Skeletal muscle tissue (tissue), 4 donors: ENCODE results near the gene TRIM59. TPM values are rescaled to one million over a fixed set of nuclear protein-coding genes. Genes with fewer than 3 reads are reported as not detected.

Source experiments
- H3K27ac ChIP-seq: one replicate; pipeline ENCODE4 v1.7.0; 2013; ENCODE audit warnings: mild to moderate bottlenecking, low read depth, low read length, inconsistent platforms
- H3K27me3 ChIP-seq, 3 donors: one replicate each; pipeline ENCODE4 v1.7.0; 2013; ENCODE audit warnings: low read length in 3 of 3; ENCODE audit not compliant: control insufficient read depth in 3 of 3, insufficient read depth in 3 of 3
- H3K36me3 ChIP-seq, 3 donors: one replicate each; pipeline ENCODE4 v1.7.0; 2013; ENCODE audit warnings: low read length in 3 of 3; ENCODE audit not compliant: control insufficient read depth in 3 of 3, insufficient read depth in 3 of 3
- H3K4me1 ChIP-seq, 3 donors: one replicate each; pipeline ENCODE4 v1.7.0; 2013; ENCODE audit warnings: low read length in 3 of 3, mild to moderate bottlenecking in 3 of 3; ENCODE audit not compliant: control insufficient read depth in 3 of 3, insufficient read depth in 3 of 3
- H3K4me3 ChIP-seq, 3 donors: one replicate each; pipeline ENCODE4 v1.7.0; 2013; ENCODE audit warnings: low read length in 3 of 3
- H3K9ac ChIP-seq, 3 donors: one replicate each; pipeline ENCODE4 v1.7.0; 2013; ENCODE audit warnings: low read length in 3 of 3, mild to moderate bottlenecking in 3 of 3, moderate library complexity in 2 of 3, low read depth in 1 of 3
- H3K9me3 ChIP-seq, 3 donors: one replicate each; pipeline ENCODE4 v1.7.0; 2013; ENCODE audit warnings: low read length in 3 of 3; ENCODE audit not compliant: control insufficient read depth in 3 of 3
- total RNA-seq: library from RNA; depleted of rRNA; stranded (reverse); fragments of >200 nt; gene quantifications from one replicate; pipeline ENCODE4 v1.2.3, GENCODE V29; 2014
- donor health status: Osteomylitis.

Gene TRIM59
- total RNA-seq, 1 donor from 2014 or later = 6.3 TPM

GRCh38 chr3:160400030-160400701 lies 49.4 kb downstream of the TRIM59 start:
- Histone ChIP-seq H3K27me3 (no peaks in the 10 kb centered on the region), H3K9ac (peak overlapping the region; percentile 83 to 91 (median 85)), H3K4me3 (peak overlapping the region; percentile 84 to 98 (median 92)), H3K9me3 (no peaks in the 10 kb centered on the region), H3K4me1 (peaks cover 11 to 22% (median 15%) of the 10 kb centered on the region in 3 donors), H3K36me3 (no peaks in the 10 kb centered on the region), H3K27ac (peak overlapping the region; percentile 79)

- H3K9me3 ChIP-seq = no peaks in the 10 kb centered on the region
- no peaks in the 10 kb centered on the region for H3K36me3 ChIP-seq
- peak within 1 kb of the TSS; percentile 84 to 98 (median 92) for H3K4me3 ChIP-seq
- peak within 1 kb of the TSS; percentile 79 for H3K27ac ChIP-seq
- peak within 1 kb of the TSS; percentile 83 to 91 (median 85) for H3K9ac ChIP-seq
- H3K4me1 ChIP-seq = peaks cover 11 to 22% (median 15%) of the 10 kb centered on the region in 3 donors
- no peaks in the 10 kb centered on the region for H3K27me3 ChIP-seq
Observed at GRCh38 chr3:160399125-160400029, 50.2 kb downstream of the TRIM59 start, which contains the start of the genes IFT80 and SMC4. TSS of gene IFT80 (minus strand) at chr3:160399225. CDS start at chr3:160384600, 14,625 bp downstream. TSS of gene SMC4 (plus strand) at chr3:160399650. CDS start at chr3:160400827, 1,177 bp downstream.

- H3K9me3 ChIP-seq = no peaks in the 10 kb centered on the region
Observed at GRCh38 chr3:160398820-160399124, 50.8 kb downstream of the TRIM59 start.

GRCh38 chr3:160395297-160395696 lies 54.3 kb downstream of the TRIM59 start:
- H3K4me3 ChIP-seq = no peak overlapping the region
- no peaks in the 10 kb centered on the region for H3K36me3 ChIP-seq
- no peak overlapping the region for H3K27ac ChIP-seq
- H3K27me3 ChIP-seq = no peaks in the 10 kb centered on the region
- H3K4me1 ChIP-seq = peaks cover 0 to 13% (median 6%) of the 10 kb centered on the region in 3 donors
- no peaks in the 10 kb centered on the region for H3K9me3 ChIP-seq
- no peak overlapping the region for H3K9ac ChIP-seq

More at GRCh38 chr3:160398820-160399124, 50.8 kb downstream of the TRIM59 start:
- Histone ChIP-seq H3K9ac (peak overlapping the region; percentile 40 to 85 (median 76)), H3K4me3 (peak overlapping the region; percentile 84 to 98 (median 92)), H3K36me3 (no peaks in the 10 kb centered on the region), H3K27me3 (no peaks in the 10 kb centered on the region), H3K27ac (peak overlapping the region; percentile 79), H3K4me1 (peaks cover 11 to 22% (median 15%) of the 10 kb centered on the region in 3 donors)

- no peaks in the 10 kb centered on the region for H3K36me3 ChIP-seq
- H3K9ac ChIP-seq = no peak overlapping the region
- no peaks in the 10 kb centered on the region for H3K9me3 ChIP-seq
- no peak overlapping the region for H3K4me3 ChIP-seq
- H3K27ac ChIP-seq = no peak overlapping the region
- H3K27me3 ChIP-seq = no peaks in the 10 kb centered on the region
- H3K4me1 ChIP-seq = peaks cover 0 to 8% (median 3%) of the 10 kb centered on the region in 3 donors
Observed at GRCh38 chr3:160394009-160394392, 55.6 kb downstream of the TRIM59 start.

- no peaks in the 10 kb centered on the region for H3K27me3 ChIP-seq
- no peaks in the 10 kb centered on the region for H3K9me3 ChIP-seq
Observed at GRCh38 chr3:160393346-160394008, 56.1 kb downstream of the TRIM59 start.

GRCh38 chr3:160392798-160393197 lies 56.8 kb downstream of the TRIM59 start:
- H3K36me3 ChIP-seq = no peaks in the 10 kb centered on the region
- no peak overlapping the region for H3K9ac ChIP-seq
- no peaks in the 10 kb centered on the region for H3K4me1 ChIP-seq
- no peaks in the 10 kb centered on the region for H3K27me3 ChIP-seq
- no peak overlapping the region for H3K4me3 ChIP-seq
- H3K9me3 ChIP-seq = no peaks in the 10 kb centered on the region
- H3K27ac ChIP-seq = no peak overlapping the region

More at GRCh38 chr3:160393346-160394008, 56.1 kb downstream of the TRIM59 start:
- no peaks in the 10 kb centered on the region for H3K36me3 ChIP-seq
- peaks cover 0 to 4% (median 2%) of the 10 kb centered on the region in 3 donors for H3K4me1 ChIP-seq
- H3K9ac ChIP-seq = no peak overlapping the region
- H3K27ac ChIP-seq = no peak overlapping the region
- no peak overlapping the region for H3K4me3 ChIP-seq

GRCh38 chr3:160390565-160391138 lies 58.9 kb downstream of the TRIM59 start:
- Histone ChIP-seq H3K9ac (no peak overlapping the region), H3K27ac (no peak overlapping the region), H3K36me3 (no peaks in the 10 kb centered on the region), H3K4me1 (no peaks in the 10 kb centered on the region), H3K9me3 (no peaks in the 10 kb centered on the region), H3K27me3 (no peaks in the 10 kb centered on the region), H3K4me3 (no peak overlapping the region)
